GM19099 (cell line): Measurements from ENCODE around the gene SUMO2.

ENCODE experiments used
- POLR2A ChIP-seq: IDR thresholded peaks from 3 replicates; pipeline ENCODE4 v1.6.1; 2011; ENCODE audit warnings: low read depth; ENCODE audit not compliant: insufficient read length; ENCODE audit errors: extremely low read depth

The SUMO2 gene

DNA sequence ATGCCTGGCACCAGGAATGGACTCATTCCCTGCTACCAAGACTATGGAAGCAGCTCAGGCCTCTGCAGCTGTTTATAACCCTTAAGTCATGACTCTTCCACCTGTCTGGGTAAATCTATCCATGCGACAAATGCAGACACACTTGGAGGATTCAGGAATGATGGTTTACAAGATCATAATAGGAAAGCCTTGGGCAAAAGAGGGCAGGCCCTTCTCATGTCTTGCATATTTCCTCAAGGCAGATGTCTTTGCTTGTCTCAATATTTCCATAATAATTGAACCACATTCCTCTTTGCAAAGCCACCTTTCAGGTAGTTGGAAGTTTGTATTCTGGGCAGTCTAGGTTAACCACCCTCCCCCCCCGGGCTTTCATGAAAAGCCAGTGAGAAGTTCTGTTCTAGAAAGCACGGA, 27.6 kb downstream of the SUMO2 start:
- TF ChIP-seq POLR2A, result no peak

DNA sequence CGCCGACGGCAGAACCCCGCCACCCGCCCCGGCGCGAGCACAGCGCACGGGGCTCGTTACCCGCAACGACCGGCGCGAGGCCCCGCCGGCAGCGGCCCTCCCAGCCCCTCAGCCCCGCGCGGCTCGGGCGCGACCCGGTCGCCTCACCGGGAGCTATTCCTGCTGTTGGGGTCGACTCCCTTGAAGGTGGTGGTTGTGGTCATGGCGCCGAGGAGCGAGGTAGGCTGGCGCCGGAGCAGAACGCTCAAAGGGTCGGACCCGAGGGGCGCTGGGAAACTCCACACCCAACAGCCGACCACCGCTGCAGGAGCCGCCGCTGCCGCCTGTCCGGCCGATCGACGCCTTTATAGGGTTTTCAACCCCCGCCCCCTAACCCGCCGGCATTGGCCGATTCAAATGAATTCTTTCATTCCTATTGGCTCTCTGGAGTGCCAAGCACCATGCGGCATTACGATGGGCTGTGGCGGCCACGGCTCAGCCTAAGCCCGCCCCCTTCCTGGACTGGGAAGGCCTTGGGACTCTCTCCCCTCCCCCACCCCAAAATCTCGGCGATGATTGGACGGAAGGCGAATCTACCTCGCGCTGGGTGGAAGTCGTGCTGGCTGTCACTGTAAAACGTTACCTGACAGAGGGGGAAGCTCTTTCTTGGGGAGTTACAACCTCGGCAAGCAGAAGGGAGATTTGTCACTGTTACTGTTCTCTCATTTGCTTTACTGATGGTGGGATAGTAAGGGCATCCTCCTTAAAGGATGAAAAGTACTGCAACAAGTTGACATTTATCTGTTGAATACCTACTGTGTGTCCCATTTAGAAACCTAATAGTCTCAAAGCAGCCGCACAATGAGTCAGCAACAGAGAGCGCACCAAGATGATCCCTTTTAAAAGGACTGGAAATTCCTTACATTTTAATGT, 28.3 kb downstream of the SUMO2 start, which contains the start of gene JPT1:
JPT1 (minus strand) TSS at position 318 of the 912 bp plus-strand sequence; CDS start at position 203, 115 bp downstream.
- TF ChIP-seq POLR2A, result peak; percentile 100

DNA sequence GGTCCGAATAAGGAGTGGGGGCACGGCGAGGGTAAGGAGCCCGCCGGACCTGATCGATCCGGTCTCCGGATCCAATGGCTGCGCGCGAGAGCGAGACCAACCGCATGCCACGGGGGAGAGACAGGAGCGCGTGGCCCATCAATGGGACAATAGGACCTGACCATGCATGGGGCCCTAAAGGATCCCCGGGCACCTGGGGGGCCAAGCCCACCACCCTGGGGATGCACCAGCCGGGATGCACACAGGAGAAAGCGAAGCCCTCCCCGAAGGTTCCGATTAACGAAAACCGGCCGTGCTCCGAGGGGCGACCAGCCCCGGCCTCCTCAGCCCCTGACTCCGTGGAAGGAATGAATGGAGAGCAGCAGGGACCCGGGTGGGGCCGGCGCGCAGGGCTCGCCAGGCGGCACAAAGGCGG, 29.0 kb downstream of the SUMO2 start:
- TF ChIP-seq POLR2A, result no peak

DNA sequence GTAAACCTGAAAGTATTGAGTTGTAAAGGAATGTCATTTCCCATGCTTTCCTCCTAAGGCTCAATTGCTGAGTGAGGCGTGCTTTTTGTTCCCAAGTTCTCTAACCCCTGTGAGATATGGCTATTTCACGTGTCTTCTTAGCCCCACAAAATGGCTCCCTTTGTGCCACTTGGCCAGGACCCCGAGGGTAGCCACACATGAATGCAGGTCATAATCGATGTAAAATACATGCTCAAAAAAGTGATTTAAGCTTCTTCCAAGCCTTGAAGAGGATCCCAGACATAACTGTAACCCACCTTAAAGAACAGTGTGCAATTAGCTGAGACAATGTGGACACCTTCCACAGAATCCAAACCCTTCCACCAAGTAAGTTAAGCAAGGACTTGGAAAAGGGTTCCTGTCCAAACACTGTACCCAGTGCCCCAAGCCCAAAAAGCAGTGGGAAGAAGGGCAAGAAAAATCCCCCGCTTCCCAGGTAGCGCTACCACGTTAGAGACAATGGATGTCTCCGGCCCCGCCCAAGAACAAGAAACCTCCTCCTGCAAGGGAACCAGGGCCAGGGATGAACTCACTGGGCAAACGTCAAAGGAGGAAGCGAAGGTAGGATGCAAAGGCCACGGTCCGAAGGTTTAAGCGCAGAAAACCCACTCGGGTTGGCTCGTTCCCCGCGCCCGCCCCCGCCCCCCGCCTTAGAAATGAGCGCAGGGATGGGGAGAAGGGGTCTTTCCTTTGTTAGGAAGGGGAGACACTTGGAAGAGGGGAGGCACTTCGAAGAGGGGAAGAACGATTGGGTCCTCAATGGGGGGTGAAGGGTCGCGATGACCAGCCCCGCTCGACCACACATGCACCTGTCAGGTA, 29.6 kb downstream of the SUMO2 start:
- peak; percentile 36 for TF ChIP-seq POLR2A

DNA sequence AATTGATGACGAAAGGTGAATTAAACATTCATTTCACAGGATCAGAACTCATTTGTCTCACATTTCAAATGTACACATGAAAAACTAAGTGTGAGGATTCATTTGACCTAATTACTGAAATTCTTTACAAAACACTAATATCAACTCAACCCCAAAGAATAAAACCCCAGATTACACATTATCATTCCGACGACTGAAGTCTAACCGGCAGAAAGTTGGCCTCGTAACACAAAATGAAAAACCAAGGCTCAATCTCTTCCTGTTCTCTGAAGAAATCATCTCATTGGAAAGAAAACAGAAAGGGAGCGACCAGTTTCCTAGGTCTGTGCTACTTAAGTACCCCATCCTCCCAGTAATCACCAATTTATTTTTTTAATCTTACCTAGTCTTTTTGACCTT, 30.2 kb downstream of the SUMO2 start:
- no peak for TF ChIP-seq POLR2A

DNA sequence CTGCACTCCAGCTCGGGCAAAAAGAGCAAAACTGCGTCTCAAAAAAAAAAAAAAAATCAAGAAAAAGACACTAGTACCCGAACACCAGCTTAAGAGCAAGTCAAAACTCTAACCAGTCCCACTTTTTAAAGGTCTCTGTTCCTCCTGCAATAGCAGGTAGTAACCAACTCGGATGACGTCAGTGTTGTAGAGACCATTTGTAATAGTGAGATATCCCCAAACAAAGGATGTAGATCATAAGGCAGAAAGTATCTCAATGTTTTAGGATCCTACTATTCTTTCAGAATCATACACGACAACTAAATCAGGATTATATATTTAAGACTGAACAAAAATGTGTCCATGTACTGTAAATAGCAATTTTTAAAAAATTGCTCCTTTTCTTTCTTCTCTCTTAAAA, 30.8 kb downstream of the SUMO2 start:
- no peak for TF ChIP-seq POLR2A

DNA sequence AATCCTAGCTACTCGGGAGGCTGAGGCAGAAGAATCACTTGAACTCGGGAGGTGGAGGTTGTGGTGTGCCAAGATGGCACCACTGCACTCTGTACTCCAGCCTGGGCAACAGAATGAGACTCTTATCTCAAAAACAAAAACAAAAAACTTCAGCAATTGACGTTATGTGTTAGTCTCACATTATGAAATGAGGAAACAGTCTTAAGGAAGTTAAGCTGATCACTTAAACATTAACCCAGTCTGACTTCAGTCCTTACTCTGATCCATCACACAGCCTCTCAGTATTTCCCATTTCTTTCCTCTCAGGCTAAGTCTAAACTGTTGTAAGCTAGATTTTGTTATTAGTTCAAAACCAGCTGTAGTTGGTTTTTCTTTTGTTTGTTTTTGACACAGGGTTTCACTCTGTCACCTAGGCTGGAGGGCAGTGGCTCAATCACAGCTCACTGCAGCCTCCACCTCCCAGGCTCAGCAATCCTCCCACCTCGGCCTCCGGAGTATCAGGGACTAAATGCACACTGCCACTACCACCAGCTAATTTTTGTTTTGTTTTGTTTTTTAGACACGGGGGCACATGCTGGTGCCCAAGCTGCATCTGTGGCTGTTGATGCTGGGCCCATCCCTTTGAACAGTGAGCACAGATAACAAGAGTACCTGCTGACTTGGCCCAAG, 34.7 kb downstream of the SUMO2 start:
- no peak for TF ChIP-seq POLR2A

DNA sequence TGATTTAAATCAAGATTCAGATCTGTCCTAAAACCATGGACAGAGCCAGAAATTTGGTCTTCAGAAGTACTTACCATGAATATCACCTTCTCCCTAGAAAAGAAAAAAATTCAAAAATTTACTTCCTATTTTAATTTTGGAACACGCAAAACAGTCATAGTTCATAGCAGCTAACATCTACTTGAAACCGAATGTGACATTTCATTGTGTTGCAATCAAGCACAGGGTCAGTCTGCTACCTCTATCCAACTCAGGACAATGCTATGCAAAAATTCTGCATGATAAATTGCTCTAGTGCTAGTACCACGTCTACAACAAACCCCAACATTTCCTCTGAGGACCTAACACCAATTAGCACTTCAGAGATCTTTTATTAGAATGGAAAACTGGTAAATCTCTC, 36.2 kb downstream of the SUMO2 start:
- TF ChIP-seq POLR2A, result no peak

DNA sequence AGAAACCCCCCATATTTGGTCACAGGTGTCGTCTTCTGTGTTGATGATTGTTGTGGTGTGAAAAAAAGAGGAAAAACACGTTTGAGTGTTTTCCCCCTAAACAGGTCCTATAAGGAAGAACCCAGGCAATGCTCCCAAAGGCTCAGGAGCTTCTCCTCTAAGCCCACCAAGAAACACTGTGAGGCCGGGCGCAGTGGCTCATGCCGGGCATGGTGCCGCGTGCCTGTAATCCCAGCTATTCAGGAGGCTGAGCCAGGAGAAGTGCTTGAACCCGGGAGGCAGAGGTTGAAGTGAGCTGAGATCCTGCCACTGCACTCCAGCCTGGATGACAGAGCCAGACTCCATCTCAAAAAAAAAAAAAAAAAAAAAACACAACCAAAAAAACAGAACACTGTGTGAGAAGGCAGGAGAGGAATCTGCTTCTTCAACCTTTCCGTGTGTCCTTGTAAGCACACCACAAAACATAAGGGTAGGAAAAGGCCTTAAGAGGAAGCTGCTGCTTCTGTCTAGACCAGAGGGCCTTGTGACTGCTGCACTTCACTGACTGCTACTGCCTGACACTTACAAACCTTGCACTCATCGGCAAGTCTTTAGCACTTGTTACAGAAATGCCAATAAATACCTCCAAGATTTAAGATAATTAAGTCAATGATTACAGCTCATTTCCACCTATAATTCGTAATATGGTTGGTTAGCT, 37.8 kb downstream of the SUMO2 start:
- no peak for TF ChIP-seq POLR2A

DNA sequence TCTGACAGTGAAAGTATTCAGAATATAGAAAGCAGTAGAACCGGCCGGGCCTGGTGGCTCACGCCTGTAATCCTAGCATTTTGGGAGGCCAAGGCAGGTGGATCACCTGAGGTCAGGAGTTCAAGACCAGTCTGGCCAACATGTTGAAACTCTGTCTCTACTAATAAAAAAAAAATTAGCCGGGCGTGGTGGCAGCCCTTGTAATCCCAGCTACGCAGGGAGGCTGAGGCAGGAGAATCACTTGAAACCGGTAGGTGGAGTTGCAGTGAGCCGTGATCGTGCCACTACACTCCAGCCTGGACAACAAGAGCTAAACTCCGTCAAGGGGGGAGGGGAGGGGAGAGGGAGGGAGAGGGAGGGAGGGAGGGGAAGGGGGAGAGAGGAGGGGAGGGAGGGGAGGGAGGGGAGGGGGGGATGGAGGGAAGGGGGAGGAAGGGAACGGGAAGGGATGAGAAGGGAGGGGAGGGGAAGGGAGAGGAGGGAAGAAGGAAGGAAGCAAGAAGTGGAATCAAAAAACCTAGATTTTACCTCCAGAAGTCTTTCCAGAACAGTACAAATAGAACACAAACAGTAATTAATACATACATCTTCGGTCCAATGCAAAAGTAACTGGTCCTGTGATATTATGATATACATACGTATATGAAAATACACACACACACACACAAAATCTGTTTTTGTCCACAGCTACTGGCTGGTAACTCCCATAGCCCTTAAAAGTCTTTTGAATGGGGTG, 40.4 kb downstream of the SUMO2 start:
- TF ChIP-seq POLR2A, result no peak

DNA sequence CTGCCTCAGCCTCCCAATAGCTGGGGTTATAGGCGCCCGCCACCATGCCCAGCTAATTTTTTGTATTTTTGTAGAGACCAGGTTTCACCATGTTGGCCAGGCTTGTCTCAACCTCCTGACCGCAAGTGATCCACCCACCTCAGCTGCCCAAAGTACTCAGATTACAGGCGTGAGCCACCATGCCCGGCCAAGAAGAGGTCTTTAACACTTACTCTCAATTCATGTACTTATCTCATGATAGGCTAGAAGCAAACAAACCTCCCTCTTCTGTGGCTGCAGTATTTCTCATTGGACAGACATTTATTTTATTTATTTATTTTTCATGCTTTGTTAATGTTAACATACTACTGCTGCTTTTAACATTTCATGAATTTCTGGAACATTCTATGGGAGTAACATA, 44.2 kb downstream of the SUMO2 start:
- TF ChIP-seq POLR2A, result no peak

DNA sequence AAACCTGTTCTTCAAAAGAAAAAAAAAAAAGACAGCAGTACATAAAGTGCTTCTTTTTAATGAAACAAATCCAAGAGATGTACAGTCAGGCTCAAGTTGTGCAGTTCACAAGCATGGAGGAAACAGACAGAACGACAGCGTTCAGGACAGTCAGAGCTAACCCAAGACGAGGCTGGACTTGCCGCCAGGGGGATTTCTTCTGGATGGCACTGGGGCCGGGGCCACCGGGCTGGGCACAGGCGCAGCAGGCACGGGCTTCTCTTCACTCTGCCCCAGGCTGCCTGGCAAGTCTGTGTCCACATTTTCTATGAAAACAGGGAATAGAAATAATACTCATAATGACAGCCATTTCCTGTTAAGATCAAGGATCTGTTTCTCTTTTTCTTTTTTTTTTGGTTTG, 46.8 kb downstream of the SUMO2 start:
- no peak for TF ChIP-seq POLR2A

DNA sequence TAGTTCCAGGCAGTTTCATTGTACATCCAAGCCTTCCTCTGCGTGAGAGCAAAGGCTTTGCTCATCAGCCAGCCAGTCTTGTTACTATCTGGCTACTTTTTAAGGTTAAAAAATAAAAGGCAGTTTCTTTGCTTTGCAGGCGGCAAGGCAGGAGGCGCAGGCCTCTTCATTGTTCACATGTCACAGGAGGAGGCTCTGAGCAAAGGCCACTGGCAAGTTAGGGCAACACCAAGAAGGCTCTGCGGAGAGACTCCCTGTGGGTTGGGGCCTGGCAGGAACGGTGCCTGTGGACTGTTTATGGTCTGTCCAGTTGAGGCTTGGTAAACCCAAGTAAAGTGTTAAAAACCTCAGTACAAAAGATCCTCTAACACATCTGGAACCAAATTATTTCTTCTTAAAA, 47.3 kb downstream of the SUMO2 start:
- TF ChIP-seq POLR2A, result no peak

DNA sequence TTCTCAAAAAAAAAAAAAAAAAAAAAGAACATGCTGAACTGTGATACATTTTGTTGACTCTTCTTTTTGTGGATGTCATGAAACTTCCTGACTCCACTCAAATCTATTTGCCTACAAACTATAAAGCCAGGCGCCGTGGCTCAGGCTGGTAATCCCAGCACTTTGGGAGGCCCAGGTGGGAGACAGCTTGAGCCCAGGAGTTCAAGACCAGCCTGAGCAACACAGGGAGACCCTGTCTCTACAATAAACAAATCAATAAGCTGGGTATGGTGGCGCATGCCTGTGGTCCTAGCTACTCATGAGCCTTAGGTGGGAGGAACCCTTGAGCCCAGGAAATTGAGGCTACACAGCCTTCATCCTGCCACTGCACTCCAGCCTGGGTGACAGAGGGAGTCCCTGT, 49.8 kb downstream of the SUMO2 start:
- no peak for TF ChIP-seq POLR2A

DNA sequence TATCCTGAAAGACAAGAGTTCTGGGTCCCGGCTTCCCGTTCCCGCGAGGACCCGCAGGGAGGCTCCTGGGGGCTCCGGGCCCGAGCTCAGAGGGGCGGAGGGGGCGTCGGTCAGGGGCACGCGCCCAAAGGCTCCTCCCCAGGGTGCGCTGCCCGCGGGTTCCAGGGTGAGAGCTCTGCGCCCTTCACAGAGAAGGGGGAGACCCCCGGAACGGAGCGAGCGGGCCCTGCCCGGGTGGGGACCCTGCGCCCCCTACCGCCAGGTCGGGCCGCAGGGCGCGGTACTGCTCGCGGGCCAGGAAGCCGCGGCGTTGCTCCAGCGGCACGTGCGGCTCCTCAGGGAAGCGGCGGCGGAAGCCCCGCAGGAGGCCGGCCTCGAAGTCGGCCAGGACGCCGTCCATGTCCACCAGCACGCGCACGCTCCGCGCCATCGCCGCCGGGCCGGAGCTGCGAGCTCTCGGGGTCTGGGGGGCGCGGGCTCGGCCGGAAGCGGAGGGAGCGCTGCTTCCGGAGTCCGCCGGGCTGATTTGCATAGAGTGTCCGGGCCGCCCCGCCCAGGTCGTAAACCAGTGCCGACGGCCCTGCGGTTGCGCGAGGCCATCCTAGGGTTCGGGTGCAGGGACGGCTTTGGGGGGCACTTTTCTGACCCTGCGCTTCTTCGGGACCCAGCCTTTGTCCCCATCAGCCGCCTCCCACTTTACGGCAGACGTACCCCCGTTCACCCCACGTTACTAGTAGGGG, 51.3 kb downstream of the SUMO2 start, which contains the start of gene NT5C:
NT5C (minus strand) TSS at position 465 of the 740 bp plus-strand sequence; CDS start at position 430, 35 bp downstream.
- peak; percentile 95 for TF ChIP-seq POLR2A
